ENCODE results near the gene LRP4.
"Not testable (repeated sequence)": the region's sequence is repeated elsewhere in the genome, so short reads cannot be mapped to it uniquely, and the experiment has no call there.

LRP4 gene

DNA sequence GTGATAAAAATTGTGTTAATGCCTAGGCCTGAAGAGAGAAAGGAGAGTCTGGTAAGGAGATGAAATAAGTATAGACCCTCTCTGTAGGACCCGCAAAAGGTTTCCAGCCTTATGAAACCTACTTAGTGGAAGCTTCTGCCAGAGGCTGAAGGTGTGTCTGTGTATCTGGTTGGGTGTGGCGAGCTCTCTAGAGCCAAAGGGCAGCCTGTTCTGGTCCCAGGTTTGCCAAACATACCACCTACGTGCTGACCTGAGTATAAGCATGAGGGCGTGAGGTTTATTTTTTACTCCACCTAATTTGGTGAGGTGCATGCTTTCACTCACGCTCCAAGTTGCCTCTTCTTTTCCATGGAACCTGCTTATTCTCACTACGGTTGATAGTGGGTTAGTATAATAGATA, 23.8 kb upstream of the LRP4 start:
- ATAC-seq (ENCODE audit: low read depth) (no peak), DNase-seq (ENCODE audit: low spot score in 2 of 2) (no peak)
- Mint-ChIP-seq H3K36me3 (peaks cover 7% of the 10 kb centered on the region), H3K4me3 (no peak overlapping the region), H3K9me3 (no peaks in the 10 kb centered on the region), H3K27me3 (no peaks in the 10 kb centered on the region), H3K27ac (no peak overlapping the region), H3K4me1 (peaks cover 6% of the 10 kb centered on the region)

DNA sequence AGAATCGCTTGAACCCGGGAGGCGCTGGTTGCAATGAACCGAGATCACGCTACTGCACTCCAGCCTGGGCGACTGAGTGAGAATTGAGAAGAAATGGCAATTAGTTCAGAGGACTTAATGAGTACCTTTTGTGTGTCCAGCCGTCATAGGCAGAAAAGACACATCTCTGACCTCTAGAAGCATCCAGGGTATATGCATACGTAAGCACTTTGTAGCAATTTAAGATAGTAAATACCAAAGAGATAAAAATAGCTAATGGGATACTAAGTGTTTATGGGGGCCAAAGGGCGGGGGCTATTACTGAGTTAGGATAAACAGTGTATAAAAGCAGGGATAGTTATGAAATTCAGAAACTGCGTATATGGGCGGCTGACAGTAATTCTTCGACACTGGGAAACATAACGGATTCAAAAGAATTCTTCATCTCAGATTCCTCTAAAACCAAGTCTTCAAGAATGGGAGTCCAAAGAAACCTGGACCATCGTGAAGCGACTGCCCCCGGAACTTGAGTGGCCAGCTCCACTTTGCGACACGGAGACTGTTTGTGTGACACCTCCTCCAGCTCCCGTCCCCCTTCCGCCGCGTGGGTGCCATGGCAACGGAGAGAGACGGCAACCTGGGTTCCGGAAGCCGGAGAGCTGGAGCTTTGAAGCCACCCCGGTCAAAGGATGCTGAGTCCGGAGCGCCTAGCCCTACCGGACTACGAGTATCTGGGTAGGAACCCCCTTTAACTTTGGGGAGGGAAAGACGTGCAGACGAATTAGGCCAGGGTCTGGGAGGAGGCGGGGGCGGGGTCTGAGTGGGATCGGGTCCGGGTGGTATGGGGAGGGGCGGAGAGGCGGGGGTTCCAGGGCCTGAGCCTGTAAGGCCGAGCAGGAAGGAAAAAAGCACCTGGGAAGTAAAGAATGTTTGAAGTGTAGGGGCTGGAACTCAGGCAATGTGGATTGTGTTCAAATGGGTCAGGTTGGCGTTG, 18.1 kb upstream of the LRP4 start, which contains the start of gene CSTPP1:
Gene CSTPP1, plus strand, starts transcription at position 624 of the 973 bp plus-strand sequence. Its CDS starts 45 bp downstream, at position 669.
- peak within 1 kb of the TSS; percentile 81 for H3K27ac Mint-ChIP-seq
- H3K36me3 Mint-ChIP-seq, result peaks cover 3% of the 10 kb centered on the region
- H3K4me1 Mint-ChIP-seq, result peaks cover 10% of the 10 kb centered on the region
- H3K9me3 Mint-ChIP-seq, result peaks cover 2% of the 10 kb centered on the region
- H3K4me3 Mint-ChIP-seq, result peak within 1 kb of the TSS; percentile 85
- peaks cover 1% of the 10 kb centered on the region for H3K27me3 Mint-ChIP-seq
- DNase-seq (ENCODE audit: low spot score in 2 of 2) (peak; percentile 87 to 91), ATAC-seq (ENCODE audit: low read depth) (peak; percentile 99)

DNA sequence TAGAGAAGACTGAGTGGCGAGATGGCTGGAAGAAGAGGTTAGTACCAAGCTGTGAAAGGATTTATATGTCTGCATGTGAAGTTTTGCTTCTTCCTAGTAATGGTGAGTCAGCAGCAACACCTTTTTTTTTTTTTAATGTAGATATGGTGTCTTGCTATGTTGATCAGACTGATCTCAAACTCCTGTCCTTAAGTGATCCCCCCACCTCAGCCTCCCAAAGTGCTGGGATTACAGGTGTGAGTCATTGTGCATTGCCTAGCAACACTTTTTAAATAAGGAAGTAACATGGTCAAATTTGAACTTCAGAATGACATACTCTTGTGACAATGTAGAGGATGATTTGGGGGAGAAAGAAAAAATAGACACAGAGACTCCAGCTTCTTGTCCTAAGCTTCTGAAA, 11.7 kb upstream of the LRP4 start:
- no peak overlapping the region for H3K4me3 Mint-ChIP-seq
- H3K27me3 Mint-ChIP-seq, result peaks cover 9% of the 10 kb centered on the region
- ATAC-seq (ENCODE audit: low read depth), result peak; percentile 22
- H3K9me3 Mint-ChIP-seq, result no peaks in the 10 kb centered on the region
- H3K4me1 Mint-ChIP-seq, result no peaks in the 10 kb centered on the region
- H3K27ac Mint-ChIP-seq, result no peak overlapping the region
- no peak for DNase-seq (ENCODE audit: low spot score in 2 of 2)
- no peaks in the 10 kb centered on the region for H3K36me3 Mint-ChIP-seq

DNA sequence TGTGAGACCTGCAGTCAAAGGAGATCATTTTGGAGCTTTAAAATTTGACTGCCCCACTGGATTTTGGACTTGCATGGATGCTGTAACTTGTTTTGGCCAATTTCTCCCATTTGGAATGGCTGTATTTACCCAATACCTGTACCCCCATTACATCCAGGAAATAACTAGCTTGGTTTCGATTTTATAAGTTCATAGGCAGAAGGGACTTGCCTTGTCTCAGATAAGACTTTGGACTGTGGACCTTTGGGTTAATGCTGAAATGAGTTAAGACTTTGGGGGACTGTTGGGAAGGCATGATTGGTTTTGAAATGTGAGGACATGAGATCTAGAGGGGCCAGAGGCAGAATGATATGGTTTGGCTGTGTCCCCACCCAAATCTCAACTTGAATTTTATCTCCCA, 10.4 kb upstream of the LRP4 start:
- not testable (repeated sequence) for H3K27me3 Mint-ChIP-seq; DNase-seq (ENCODE audit: low spot score in 2 of 2); H3K27ac Mint-ChIP-seq; H3K9me3 Mint-ChIP-seq; H3K4me1 Mint-ChIP-seq; H3K4me3 Mint-ChIP-seq; ATAC-seq (ENCODE audit: low read depth); H3K36me3 Mint-ChIP-seq

DNA sequence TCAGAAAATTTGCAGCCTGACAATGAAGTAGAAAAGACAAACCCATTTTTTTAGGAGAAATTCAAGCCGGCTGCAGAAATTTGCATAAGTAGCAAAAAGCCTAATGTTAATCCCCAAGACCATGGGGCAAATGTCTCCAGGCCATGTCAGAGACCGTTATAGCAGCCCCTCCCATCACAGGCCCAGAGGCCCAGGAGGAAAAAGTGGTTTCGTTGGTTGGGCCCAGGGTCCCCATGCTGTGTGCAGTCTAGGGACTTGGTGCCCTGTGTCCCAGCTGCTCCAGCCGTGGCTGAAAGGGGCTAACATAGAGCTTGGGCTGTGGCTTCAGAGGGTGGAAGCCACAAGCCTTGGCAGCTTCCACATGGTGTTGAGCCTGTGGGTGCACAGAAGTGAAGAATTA, 9.6 kb upstream of the LRP4 start:
- not testable (repeated sequence) for DNase-seq (ENCODE audit: low spot score in 2 of 2)

DNA sequence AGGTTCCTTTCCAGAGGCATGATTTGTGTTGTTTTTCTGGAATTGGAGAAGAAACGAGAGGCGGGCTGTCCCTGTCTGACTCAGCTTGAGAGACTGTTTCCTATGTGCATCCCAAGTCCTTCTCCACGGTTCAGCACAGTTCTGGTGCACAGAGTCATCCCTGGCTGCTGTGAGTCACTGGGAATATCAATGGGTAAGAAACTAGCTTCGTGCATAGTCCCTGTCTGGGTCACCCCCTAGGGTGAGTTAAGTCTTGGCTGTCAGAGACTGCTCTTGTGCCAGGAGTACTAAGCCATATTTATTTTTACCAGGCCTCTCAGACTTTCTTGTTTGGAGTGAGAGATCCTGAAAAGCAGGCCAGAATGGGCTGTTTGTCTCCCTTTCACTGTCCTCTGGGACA, 2.4 kb upstream of the LRP4 start:
- Mint-ChIP-seq H3K4me3 (no peak overlapping the region), H3K36me3 (no peaks in the 10 kb centered on the region), H3K27me3 (peaks cover 21% of the 10 kb centered on the region), H3K4me1 (peaks cover 21% of the 10 kb centered on the region), H3K27ac (no peak overlapping the region), H3K9me3 (no peaks in the 10 kb centered on the region)
- ATAC-seq (ENCODE audit: low read depth), result no peak
- no peak for DNase-seq (ENCODE audit: low spot score in 2 of 2)

More for the DNA sequence above, 9.6 kb upstream of the LRP4 start:
- not testable (repeated sequence) for H3K36me3 Mint-ChIP-seq; H3K4me1 Mint-ChIP-seq; H3K27ac Mint-ChIP-seq; H3K9me3 Mint-ChIP-seq; H3K27me3 Mint-ChIP-seq; H3K4me3 Mint-ChIP-seq; ATAC-seq (ENCODE audit: low read depth)

DNA sequence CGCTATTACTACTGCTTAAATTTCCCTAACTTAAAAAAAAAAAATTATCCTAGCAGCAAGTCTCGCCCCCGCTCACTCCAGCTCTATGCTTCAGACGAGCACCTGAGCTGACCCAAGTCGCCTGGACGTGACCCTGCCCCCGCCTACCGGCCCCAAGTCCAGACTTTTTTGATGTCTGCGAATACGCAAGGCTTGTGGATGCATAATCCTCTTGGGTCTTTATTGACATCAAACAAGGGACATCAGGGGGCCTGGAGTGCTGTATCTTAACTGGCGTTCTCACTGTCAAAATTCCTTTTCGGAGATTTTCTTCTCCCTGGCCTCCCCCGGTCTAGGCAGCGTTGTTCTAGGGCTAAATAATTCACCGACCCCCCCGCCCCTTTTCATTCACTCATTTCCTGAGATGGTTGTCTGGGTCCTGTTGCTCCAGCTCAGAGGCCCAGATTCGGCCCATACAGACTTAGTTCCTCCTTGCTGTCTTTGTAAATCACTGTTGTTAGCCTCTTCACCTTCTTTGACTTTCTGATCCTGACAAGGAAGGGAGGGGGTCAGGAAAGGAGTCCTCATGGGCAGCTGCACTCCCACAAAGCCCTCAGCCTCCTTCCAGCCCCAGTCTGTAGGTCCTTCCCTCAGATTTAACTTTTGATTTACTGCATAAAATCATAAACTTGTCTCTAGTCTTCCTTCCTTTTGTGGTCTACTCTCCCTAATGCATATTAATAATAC, 601 bp upstream of the LRP4 start:
- Mint-ChIP-seq H3K27me3 (peaks cover 29% of the 10 kb centered on the region), H3K4me3 (peak overlapping the region; percentile 80), H3K9me3 (no peaks in the 10 kb centered on the region), H3K36me3 (no peaks in the 10 kb centered on the region), H3K27ac (peak overlapping the region; percentile 68), H3K4me1 (peaks cover 21% of the 10 kb centered on the region)
- DNase-seq (ENCODE audit: low spot score in 2 of 2), result no peak
- no peak for ATAC-seq (ENCODE audit: low read depth)

DNA sequence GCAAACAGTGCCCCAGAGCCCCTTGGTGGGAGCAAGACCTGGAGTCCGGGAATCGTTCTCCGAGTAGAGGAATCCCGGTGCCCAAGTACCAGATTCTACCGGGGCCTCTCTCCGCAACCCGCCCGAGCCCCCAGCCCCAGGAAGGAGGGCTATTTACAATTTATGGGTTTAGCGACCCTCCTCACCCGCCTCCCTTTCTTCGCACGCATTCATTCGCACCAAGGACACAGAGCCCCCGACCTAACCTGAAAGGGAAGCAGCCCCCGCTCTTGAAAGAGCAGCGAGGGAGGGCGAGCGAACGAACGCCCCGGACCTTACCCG, 628 bp downstream of the LRP4 start:
- Mint-ChIP-seq H3K4me1 (peaks cover 21% of the 10 kb centered on the region), H3K4me3 (peak overlapping the region; percentile 59), H3K27me3 (peaks cover 30% of the 10 kb centered on the region), H3K27ac (no peak overlapping the region), H3K36me3 (no peaks in the 10 kb centered on the region), H3K9me3 (no peaks in the 10 kb centered on the region)
- DNase-seq (ENCODE audit: low spot score in 2 of 2) (peak in 1 of 2 donors; percentile 27), ATAC-seq (ENCODE audit: low read depth) (no peak)

DNA sequence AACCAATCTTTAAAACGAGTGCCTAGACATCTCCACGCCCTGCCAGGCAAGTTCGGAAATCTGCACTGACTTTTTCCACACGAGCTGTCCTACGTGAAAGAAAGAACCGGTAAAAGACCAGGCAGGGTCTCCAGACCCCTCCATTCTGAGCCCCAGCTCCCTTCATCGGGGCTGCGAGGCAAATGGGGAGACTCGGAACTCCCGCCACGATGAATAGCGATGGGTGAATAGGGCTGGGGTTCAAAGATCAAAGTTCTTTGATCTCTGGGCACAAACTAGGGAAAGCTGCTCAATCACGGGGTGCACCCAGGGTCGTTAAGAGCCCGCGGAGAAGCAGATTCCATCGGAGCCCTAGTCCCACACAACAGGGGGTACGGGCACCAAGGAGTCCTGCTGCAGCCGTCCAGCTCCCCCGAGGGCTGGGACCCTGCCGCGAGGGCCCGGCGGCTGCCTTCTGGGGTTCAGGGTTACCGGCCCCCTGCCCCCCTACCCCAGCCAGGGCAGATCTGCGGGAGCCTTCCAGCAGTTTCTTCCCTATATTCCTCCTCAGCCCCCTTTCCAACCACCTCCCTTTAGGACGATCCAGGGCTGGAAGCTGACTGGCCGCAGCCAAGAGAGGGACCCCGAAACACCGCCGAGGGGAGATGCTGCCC, 1.1 kb downstream of the LRP4 start:
- Mint-ChIP-seq H3K36me3 (no peaks in the 10 kb centered on the region), H3K4me3 (peak overlapping the region; percentile 77), H3K9me3 (no peaks in the 10 kb centered on the region), H3K27ac (no peak overlapping the region), H3K4me1 (peaks cover 21% of the 10 kb centered on the region), H3K27me3 (peaks cover 30% of the 10 kb centered on the region)
- ATAC-seq (ENCODE audit: low read depth), result peak; percentile 10
- DNase-seq (ENCODE audit: low spot score in 2 of 2), result peak in 1 of 2 donors; percentile 32

DNA sequence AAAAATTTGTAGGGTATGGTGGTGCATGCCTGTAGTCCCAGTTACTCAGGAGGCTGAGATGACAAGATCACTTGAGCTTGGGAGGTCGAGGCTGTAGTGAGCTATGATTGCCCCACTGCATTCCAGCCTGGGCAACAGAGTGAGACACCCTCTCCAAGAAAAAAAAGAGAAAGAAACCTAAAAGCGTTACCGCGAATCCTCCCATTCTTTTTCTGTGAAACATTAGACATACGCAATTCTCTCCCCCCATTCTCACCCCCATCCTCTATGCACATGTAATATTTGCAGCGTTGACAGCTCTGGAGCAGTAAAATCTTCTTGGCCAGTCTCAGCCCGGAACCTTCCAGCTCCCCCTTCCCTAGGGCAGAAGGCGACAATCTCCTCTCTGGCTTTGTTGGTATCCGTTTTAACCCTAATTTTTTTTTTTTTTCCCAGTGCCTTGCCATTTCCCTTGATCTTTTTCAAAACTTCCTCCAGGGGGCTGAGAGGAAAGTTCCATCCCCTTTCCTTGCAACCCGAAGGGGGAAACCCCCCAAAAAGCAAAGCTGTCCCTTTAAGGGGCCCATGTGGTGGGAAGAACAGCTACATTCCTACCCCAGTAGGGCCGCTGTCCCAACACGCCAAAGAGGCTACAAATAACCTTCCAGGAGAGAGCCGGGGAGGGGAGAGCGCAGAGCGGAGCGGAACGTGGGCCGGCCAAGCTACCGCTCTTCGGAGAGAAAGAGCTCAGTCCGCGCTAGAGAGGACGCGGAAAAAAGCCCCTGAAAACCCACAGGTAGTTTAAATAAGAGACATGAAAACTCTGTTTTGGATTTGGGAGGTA, 1.9 kb downstream of the LRP4 start:
- Mint-ChIP-seq H3K4me1 (peaks cover 21% of the 10 kb centered on the region), H3K36me3 (no peaks in the 10 kb centered on the region), H3K27me3 (peaks cover 32% of the 10 kb centered on the region), H3K27ac (no peak overlapping the region), H3K9me3 (no peaks in the 10 kb centered on the region), H3K4me3 (peak overlapping the region; percentile 77)
- ATAC-seq (ENCODE audit: low read depth), result peak; percentile 34
- DNase-seq (ENCODE audit: low spot score in 2 of 2), result peak; percentile 20

DNA sequence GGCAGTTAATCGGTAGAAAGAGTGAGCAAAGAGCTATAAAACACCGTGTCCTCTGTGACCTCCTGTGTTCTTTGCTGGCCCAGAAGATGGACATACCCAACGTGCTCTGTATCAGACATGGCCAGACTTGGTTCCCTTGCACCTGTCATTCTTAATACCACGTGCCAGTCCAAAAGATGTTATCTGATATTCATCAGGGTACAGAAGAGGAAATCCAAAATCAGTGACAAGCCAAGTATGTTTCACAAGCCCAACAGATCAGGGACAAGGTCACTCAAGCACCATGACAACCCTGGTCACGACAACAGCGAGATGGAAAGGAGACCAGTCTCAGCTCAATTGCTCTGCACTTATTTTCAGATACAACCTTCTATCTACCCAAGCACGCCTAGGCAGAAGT, 3.4 kb downstream of the LRP4 start:
- no peak for DNase-seq (ENCODE audit: low spot score in 2 of 2)
- H3K9me3 Mint-ChIP-seq, result no peaks in the 10 kb centered on the region
- no peak for ATAC-seq (ENCODE audit: low read depth)
- peaks cover 21% of the 10 kb centered on the region for H3K4me1 Mint-ChIP-seq
- H3K36me3 Mint-ChIP-seq, result no peaks in the 10 kb centered on the region
- no peak overlapping the region for H3K4me3 Mint-ChIP-seq
- H3K27me3 Mint-ChIP-seq, result peaks cover 31% of the 10 kb centered on the region
- H3K27ac Mint-ChIP-seq, result no peak overlapping the region

DNA sequence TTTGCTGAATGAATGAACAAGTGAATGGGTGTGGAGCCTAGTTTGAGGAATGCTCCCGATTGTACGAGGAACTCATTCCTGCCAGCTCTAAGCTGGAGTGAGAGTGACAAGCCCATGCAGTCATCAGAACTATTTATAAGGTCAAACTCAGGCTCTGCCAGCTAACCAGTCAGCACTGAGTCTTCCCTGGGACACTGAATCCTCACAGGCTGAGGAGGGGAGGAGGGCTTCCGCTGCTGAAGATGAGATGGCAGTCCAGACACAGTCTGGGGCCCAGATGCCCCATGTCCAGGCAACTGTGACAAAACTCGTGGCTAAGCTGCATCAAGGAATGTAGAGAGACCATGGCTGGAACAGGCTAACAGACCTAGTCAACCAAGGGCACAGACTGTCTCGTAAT, 4.0 kb downstream of the LRP4 start:
- DNase-seq (ENCODE audit: low spot score in 2 of 2) (no peak), ATAC-seq (ENCODE audit: low read depth) (no peak)
- Mint-ChIP-seq H3K9me3 (no peaks in the 10 kb centered on the region), H3K4me3 (no peak overlapping the region), H3K4me1 (peaks cover 17% of the 10 kb centered on the region), H3K27me3 (peaks cover 27% of the 10 kb centered on the region), H3K36me3 (no peaks in the 10 kb centered on the region), H3K27ac (no peak overlapping the region)

DNA sequence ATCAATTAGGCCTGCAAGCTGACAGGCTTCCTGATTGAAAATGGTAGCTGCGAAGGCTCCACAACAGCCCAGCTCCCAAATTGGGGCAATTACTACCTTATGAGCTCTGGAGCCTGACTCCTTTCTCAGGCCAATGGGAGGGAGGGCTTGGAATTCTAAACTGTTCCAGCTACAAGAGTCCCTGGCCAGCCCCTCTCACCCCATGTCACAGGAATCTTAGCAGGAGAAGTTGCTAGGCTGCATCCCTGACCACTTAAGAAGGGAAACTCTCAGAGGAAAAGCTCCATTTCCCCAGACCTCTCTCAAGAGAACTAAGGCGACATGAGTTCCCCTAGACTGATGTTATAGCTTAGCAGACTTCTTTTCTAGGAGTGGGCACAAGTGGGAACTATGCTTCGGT, 4.9 kb downstream of the LRP4 start:
- no peak overlapping the region for H3K27ac Mint-ChIP-seq

More for the DNA sequence above, 4.9 kb downstream of the LRP4 start:
- no peaks in the 10 kb centered on the region for H3K9me3 Mint-ChIP-seq
- H3K36me3 Mint-ChIP-seq, result no peaks in the 10 kb centered on the region
- peaks cover 27% of the 10 kb centered on the region for H3K27me3 Mint-ChIP-seq
- DNase-seq (ENCODE audit: low spot score in 2 of 2) (no peak), ATAC-seq (ENCODE audit: low read depth) (no peak)
- no peak overlapping the region for H3K4me3 Mint-ChIP-seq
- H3K4me1 Mint-ChIP-seq, result peaks cover 10% of the 10 kb centered on the region

Measured in memory B cell (primary cell).